HepG2 (cell line): ENCODE measurements around the gene SF3B2. TPM values are rescaled to one million over a fixed set of nuclear protein-coding genes. Genes with fewer than 3 reads are reported as not detected.

ENCODE experiments used
- AGO1 ChIP-seq: fragments of 200-400 bp; formaldehyde crosslinking; IDR thresholded peaks from 2 replicates; pipeline ENCODE4 v1.6.1; 2017; ENCODE audit warnings: mild to moderate bottlenecking, low read depth, low read length, moderate library complexity; ENCODE audit not compliant: poor library complexity, severe bottlenecking
- DR1 ChIP-seq: sonication (generic); formaldehyde crosslinking; IDR thresholded peaks from 2 replicates; pipeline ENCODE4 v1.8.0; 2021; ENCODE audit warnings: mild to moderate bottlenecking, missing genetic modification reagents, inconsistent platforms
- GABPA ChIP-seq, 2 experiments: IDR thresholded peaks; 2 replicates each; pipeline ENCODE4 v1.6.1; 2011 to 2016; ENCODE audit warnings: low read depth in 2 of 2, low read length in 1 of 2, missing biosample characterization in 1 of 2, missing genetic modification characterization in 1 of 2
- GPN1 ChIP-seq: sonication (generic); formaldehyde crosslinking; IDR thresholded peaks from 2 replicates; pipeline ENCODE4 v1.5.1; 2020; ENCODE audit warnings: missing genetic modification reagents, borderline replicate concordance
- HMGA1 ChIP-seq: sonication (generic); formaldehyde crosslinking; conservative IDR thresholded peaks from 2 replicates; pipeline ENCODE4 v1.4.0; 2020; ENCODE audit warnings: missing genetic modification reagents
- HNF4A ChIP-seq: sonication (generic); formaldehyde crosslinking; IDR thresholded peaks from 2 replicates; pipeline ENCODE4 v1.4.0; 2020; ENCODE audit warnings: missing genetic modification reagents
- JDP2 ChIP-seq: sonication (generic); formaldehyde crosslinking; IDR thresholded peaks from 2 replicates; pipeline ENCODE4 v1.8.1; 2022; ENCODE audit warnings: missing genetic modification reagents, borderline replicate concordance
- KLF9 ChIP-seq: IDR thresholded peaks from 2 replicates; pipeline ENCODE4 v1.6.1; 2016; ENCODE audit warnings: low read depth
- MTA3 ChIP-seq: sonication (generic); formaldehyde crosslinking; IDR thresholded peaks from 2 replicates; pipeline ENCODE4 v1.4.0; 2020; ENCODE audit warnings: missing genetic modification reagents
- PCBP2 ChIP-seq: fragments of 200-400 bp; formaldehyde crosslinking; optimal IDR thresholded peaks from 2 replicates; pipeline ENCODE3; 2018; ENCODE audit warnings: low read length, low read depth; ENCODE audit not compliant: poor library complexity, severe bottlenecking
- SATB2 ChIP-seq: sonication (generic); formaldehyde crosslinking; IDR thresholded peaks from 2 replicates; pipeline ENCODE4 v1.5.0; 2020; ENCODE audit warnings: missing genetic modification reagents
- SMYD3 ChIP-seq: sonication (generic); formaldehyde crosslinking; IDR thresholded peaks from 2 replicates; pipeline ENCODE4 v1.8.1; 2023; ENCODE audit warnings: mild to moderate bottlenecking, missing genetic modification reagents
- TCF7 ChIP-seq: sonication (generic); IDR thresholded peaks from 2 replicates; pipeline ENCODE4 v1.6.1; 2016; ENCODE audit warnings: antibody characterized with exemption, low read depth
- THAP11 ChIP-seq: IDR thresholded peaks from 2 replicates; pipeline ENCODE4 v1.6.1; 2016; ENCODE audit warnings: missing biosample characterization, missing genetic modification reagents
- U2AF2 ChIP-seq: fragments of 200-400 bp; formaldehyde crosslinking; IDR thresholded peaks from 2 replicates; pipeline ENCODE4 v1.6.1; 2017; ENCODE audit warnings: low read depth, mild to moderate bottlenecking, low read length
- ZBTB4 ChIP-seq: sonication (generic); formaldehyde crosslinking; IDR thresholded peaks from 2 replicates; pipeline ENCODE4 v1.4.0; 2020; ENCODE audit warnings: missing genetic modification reagents, mild to moderate bottlenecking, borderline replicate concordance
- ZNF282 ChIP-seq: fragments of 450-650 bp; IDR thresholded peaks from 2 replicates; pipeline ENCODE4 v1.6.1; 2018; ENCODE audit not compliant: partially characterized antibody
- ZNF292 ChIP-seq: sonication (generic); formaldehyde crosslinking; IDR thresholded peaks from 2 replicates; pipeline ENCODE4 v1.8.1; 2022; ENCODE audit warnings: mild to moderate bottlenecking, low read depth, missing genetic modification reagents, borderline replicate concordance
- ZNF343 ChIP-seq: sonication (generic); formaldehyde crosslinking; IDR thresholded peaks from 2 replicates; pipeline ENCODE4 v1.4.0; 2020; ENCODE audit warnings: mild to moderate bottlenecking, missing genetic modification reagents
- ZNF614 ChIP-seq: IDR thresholded peaks from 2 replicates; pipeline ENCODE4 v1.6.1; 2018; ENCODE audit warnings: missing biosample characterization, missing genetic modification reagents, inconsistent platforms, borderline replicate concordance
- ZNF841 ChIP-seq: sonication (generic); formaldehyde crosslinking; IDR thresholded peaks from 2 replicates; pipeline ENCODE4 v1.8.1; 2023; ENCODE audit warnings: missing genetic modification reagents, borderline replicate concordance
- polyA plus RNA-seq, 8 experiments: library from polyadenylated mRNA; depleted of rRNA in 3 of 8; stranded (reverse) in 7 of 8; unstranded in 1 of 8; fragments of >200 nt; fragmentation: Illumina TruSeq in 4 of 8; extraction: Trizol in 4 of 8; gene quantifications; 2 replicates each; pipeline versions ENCODE4 v1.2.1 to v1.2.3, GENCODE V29; 2011 to 2016; ENCODE audit warnings: low read depth in 4 of 8, missing spikeins in 1 of 8, mixed read lengths in 1 of 8; ENCODE audit not compliant: insufficient read depth in 1 of 8
- total RNA-seq, 5 experiments: library from RNA; depleted of rRNA; stranded (reverse); fragments of >200 nt; fragmentation: Illumina TruSeq; extraction: Trizol; gene quantifications; 2 replicates each; pipeline ENCODE4 v1.2.3, GENCODE V29; 2016; ENCODE audit warnings: low read depth in 1 of 5
- TF ChIP-seq, protein P1 (sequence below): sonication (generic); formaldehyde crosslinking; IDR thresholded peaks from 2 replicates; pipeline ENCODE4 v1.4.0; 2020; ENCODE audit warnings: missing genetic modification reagents, borderline replicate concordance

SF3B2 gene
- total and polyA plus RNA-seq, 2 of the 13 experiments (the other 11 are each of a cell fraction or from before 2014, with no cell fraction given), result 70.4 to 153 TPM

- TF ChIP-seq ZBTB4 (CRISPR knock-in tag), result no peak
- no peak for TF ChIP-seq TCF7
- TF ChIP-seq SATB2 (CRISPR knock-in tag), result no peak
- no peak for TF ChIP-seq U2AF2
- no peak for TF ChIP-seq DR1 (CRISPR knock-in tag)
- no peak for TF ChIP-seq GABPA (IDR thresholded peaks at IDR 0.05; ENCODE audit: low read depth, low read length)
- TF ChIP-seq GABPA (CRISPR knock-in tag; IDR thresholded peaks at IDR 0.05; ENCODE audit: low read depth), result 0 out of 2 replicates have a peak, but pooled peaks have one; percentile 13
- TF ChIP-seq SMYD3, result no peak
- peak; percentile 79 for TF ChIP-seq THAP11
- no peak for TF ChIP-seq MTA3 (CRISPR knock-in tag)
- no peak for TF ChIP-seq ZNF614
- no peak for TF ChIP-seq HMGA1 (CRISPR knock-in tag)
- TF ChIP-seq HNF4A (CRISPR knock-in tag), result no peak
- TF ChIP-seq PCBP2, result no peak
- peak; percentile 73; the same call in 1 of the 2 replicates for TF ChIP-seq KLF9 (CRISPR knock-in tag)
- TF ChIP-seq ZNF282, result no peak
- TF ChIP-seq AGO1, result no peak
- TF ChIP-seq ZNF343 (CRISPR knock-in tag), result no peak
- TF ChIP-seq JDP2 (CRISPR knock-in tag), result no peak
- TF ChIP-seq, protein P1, sequence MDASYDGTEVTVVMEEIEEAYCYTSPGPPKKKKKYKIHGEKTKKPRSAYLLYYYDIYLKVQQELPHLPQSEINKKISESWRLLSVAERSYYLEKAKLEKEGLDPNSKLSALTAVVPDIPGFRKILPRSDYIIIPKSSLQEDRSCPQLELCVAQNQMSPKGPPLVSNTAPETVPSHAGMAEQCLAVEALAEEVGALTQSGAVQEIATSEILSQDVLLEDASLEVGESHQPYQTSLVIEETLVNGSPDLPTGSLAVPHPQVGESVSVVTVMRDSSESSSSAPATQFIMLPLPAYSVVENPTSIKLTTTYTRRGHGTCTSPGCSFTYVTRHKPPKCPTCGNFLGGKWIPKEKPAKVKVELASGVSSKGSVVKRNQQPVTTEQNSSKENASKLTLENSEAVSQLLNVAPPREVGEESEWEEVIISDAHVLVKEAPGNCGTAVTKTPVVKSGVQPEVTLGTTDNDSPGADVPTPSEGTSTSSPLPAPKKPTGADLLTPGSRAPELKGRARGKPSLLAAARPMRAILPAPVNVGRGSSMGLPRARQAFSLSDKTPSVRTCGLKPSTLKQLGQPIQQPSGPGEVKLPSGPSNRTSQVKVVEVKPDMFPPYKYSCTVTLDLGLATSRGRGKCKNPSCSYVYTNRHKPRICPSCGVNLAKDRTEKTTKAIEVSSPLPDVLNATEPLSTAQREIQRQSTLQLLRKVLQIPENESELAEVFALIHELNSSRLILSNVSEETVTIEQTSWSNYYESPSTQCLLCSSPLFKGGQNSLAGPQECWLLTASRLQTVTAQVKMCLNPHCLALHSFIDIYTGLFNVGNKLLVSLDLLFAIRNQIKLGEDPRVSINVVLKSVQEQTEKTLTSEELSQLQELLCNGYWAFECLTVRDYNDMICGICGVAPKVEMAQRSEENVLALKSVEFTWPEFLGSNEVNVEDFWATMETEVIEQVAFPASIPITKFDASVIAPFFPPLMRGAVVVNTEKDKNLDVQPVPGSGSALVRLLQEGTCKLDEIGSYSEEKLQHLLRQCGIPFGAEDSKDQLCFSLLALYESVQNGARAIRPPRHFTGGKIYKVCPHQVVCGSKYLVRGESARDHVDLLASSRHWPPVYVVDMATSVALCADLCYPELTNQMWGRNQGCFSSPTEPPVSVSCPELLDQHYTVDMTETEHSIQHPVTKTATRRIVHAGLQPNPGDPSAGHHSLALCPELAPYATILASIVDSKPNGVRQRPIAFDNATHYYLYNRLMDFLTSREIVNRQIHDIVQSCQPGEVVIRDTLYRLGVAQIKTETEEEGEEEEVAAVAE, result no peak
- no peak for TF ChIP-seq GPN1 (CRISPR knock-in tag)
- no peak for TF ChIP-seq ZNF292
- no peak for TF ChIP-seq ZNF841 (CRISPR knock-in tag)
These were observed 7.0 kb upstream of the SF3B2 start (continued) for GRCh38 chr11:66045177-66045639.
